SK-N-SH treated with all-trans-retinoic acid at 6 μM for 48 hours (cell line): ENCODE data around the gene PXK.

Experiments
- ATAC-seq: fragments of 200-7000 bp; cut with Tn5 transposase; 3 replicates; pipeline ENCODE4 v1.9.1; 2020; ENCODE audit warnings: mild to moderate bottlenecking, moderate library complexity
- BACH2 ChIP-seq: fragments of 250-450 bp; sonication (Bioruptor Pico); IDR thresholded peaks from 2 replicates; pipeline ENCODE4 v1.9.0; 2021; ENCODE audit warnings: mild to moderate bottlenecking, borderline replicate concordance
- CSDC2 ChIP-seq: fragments of 250-450 bp; sonication (Bioruptor Pico); IDR thresholded peaks from 2 replicates; pipeline ENCODE4 v1.5.0; 2020; ENCODE audit warnings: mild to moderate bottlenecking, moderate library complexity
- CSRNP3 ChIP-seq: fragments of 250-450 bp; sonication (Bioruptor Pico); IDR thresholded peaks from 2 replicates; pipeline ENCODE4 v1.5.1; 2021; ENCODE audit warnings: mild to moderate bottlenecking, moderate library complexity
- ESRRG ChIP-seq: fragments of 250-450 bp; sonication (Bioruptor Pico); IDR thresholded peaks from 2 replicates; pipeline ENCODE4 v1.6.1; 2021; ENCODE audit warnings: mild to moderate bottlenecking
- GLIS3 ChIP-seq: fragments of 250-450 bp; sonication (Bioruptor Pico); IDR thresholded peaks from 2 replicates; pipeline ENCODE4 v1.5.0; 2020; ENCODE audit warnings: mild to moderate bottlenecking, moderate library complexity
- ISL1 ChIP-seq: fragments of 250-450 bp; sonication (Bioruptor Pico); IDR thresholded peaks from 2 replicates; pipeline ENCODE4 v2.1.2; 2022; ENCODE audit warnings: mild to moderate bottlenecking, moderate library complexity
- OSR1 ChIP-seq: fragments of 250-450 bp; sonication (Bioruptor Pico); IDR thresholded peaks from 2 replicates; pipeline ENCODE4 v1.8.0; 2022; ENCODE audit warnings: moderate library complexity, mild to moderate bottlenecking, inconsistent platforms
- PATZ1 ChIP-seq: fragments of 250-450 bp; sonication (Bioruptor Pico); IDR thresholded peaks from 2 replicates; pipeline ENCODE4 v1.8.0; 2020; ENCODE audit warnings: mild to moderate bottlenecking, moderate library complexity, borderline replicate concordance
- PPARA ChIP-seq: fragments of 250-450 bp; sonication (Bioruptor Pico); IDR thresholded peaks from 2 replicates; pipeline ENCODE4 v1.5.0; 2020; ENCODE audit warnings: mild to moderate bottlenecking, borderline replicate concordance
- RARB ChIP-seq: fragments of 250-450 bp; sonication (Bioruptor Pico); IDR thresholded peaks from 2 replicates; pipeline ENCODE4 v1.8.0; 2021; ENCODE audit warnings: mild to moderate bottlenecking, moderate library complexity
- TOX ChIP-seq: fragments of 250-450 bp; sonication (Bioruptor Pico); IDR thresholded peaks from 2 replicates; pipeline ENCODE4 v1.8.0; 2021; ENCODE audit warnings: mild to moderate bottlenecking, moderate library complexity, borderline replicate concordance
- ZFP3 ChIP-seq: fragments of 250-450 bp; sonication (Bioruptor Pico); IDR thresholded peaks from 2 replicates; pipeline ENCODE4 v1.5.0; 2020; ENCODE audit warnings: mild to moderate bottlenecking, moderate library complexity
- ZFP30 ChIP-seq: fragments of 450-650 bp; formaldehyde crosslinking; IDR thresholded peaks from 2 replicates; pipeline ENCODE4 v1.5.0; 2022; ENCODE audit warnings: mild to moderate bottlenecking, moderate library complexity
- ZNF70 ChIP-seq: fragments of 450-650 bp; formaldehyde crosslinking; IDR thresholded peaks from 2 replicates; pipeline ENCODE4 v1.5.0; 2020; ENCODE audit warnings: mild to moderate bottlenecking, moderate library complexity
- TF ChIP-seq, protein P1 (sequence below): fragments of 250-450 bp; sonication (Bioruptor Pico); IDR thresholded peaks from 2 replicates; pipeline ENCODE4 v1.8.0; 2021; ENCODE audit warnings: low read depth, mild to moderate bottlenecking, moderate library complexity, borderline replicate concordance

The PXK gene

DNA sequence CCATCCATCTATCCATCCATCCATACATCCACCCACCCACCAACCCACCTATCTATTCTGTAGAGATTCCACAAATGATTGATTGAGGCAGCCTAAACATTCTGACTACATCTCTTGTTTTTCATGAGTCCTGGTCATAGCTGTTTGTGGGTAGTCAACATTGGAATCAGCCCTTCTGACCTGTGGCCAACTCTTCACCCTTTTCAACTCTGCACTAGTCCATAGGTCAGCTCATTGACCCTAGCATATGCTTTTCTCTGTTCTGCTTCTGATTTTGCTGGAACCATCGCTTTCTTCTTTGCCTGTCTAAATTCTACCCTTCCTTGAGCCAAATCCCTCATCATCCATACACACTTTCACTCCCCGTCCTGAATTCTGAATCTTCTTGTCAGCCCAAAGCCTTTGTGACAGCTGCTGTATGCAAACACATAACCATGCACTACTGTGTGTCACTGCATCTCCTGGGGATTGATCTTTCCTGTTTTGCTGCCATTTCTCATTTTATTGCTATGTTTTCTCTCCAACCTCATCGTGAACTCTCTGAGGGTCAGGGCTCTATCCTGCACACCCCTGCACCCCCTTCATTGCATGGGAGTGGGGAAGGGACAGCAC lies 142.4 kb downstream of the PXK start:
- ATAC-seq, result no peak

More for the DNA sequence above, 142.4 kb downstream of the PXK start:
- TF ChIP-seq CSRNP3, result no peak
- TF ChIP-seq ZFP30 (CRISPR knock-in tag), result no peak
- TF ChIP-seq PATZ1, result no peak
- TF ChIP-seq ZNF70 (CRISPR knock-in tag), result no peak
- no peak for TF ChIP-seq ESRRG
- no peak for TF ChIP-seq PPARA
- TF ChIP-seq TOX, result no peak
- no peak for TF ChIP-seq OSR1 (CRISPR knock-in tag)
- TF ChIP-seq BACH2 (CRISPR knock-in tag), result no peak
- TF ChIP-seq, protein P1, sequence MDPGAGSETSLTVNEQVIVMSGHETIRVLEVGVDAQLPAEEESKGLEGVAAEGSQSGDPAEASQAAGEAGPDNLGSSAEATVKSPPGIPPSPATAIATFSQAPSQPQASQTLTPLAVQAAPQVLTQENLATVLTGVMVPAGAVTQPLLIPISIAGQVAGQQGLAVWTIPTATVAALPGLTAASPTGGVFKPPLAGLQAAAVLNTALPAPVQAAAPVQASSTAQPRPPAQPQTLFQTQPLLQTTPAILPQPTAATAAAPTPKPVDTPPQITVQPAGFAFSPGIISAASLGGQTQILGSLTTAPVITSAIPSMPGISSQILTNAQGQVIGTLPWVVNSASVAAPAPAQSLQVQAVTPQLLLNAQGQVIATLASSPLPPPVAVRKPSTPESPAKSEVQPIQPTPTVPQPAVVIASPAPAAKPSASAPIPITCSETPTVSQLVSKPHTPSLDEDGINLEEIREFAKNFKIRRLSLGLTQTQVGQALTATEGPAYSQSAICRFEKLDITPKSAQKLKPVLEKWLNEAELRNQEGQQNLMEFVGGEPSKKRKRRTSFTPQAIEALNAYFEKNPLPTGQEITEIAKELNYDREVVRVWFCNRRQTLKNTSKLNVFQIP (CRISPR knock-in tag), result no peak
- TF ChIP-seq ISL1, result no peak
- TF ChIP-seq GLIS3 (CRISPR knock-in tag), result no peak
- no peak for TF ChIP-seq RARB (CRISPR knock-in tag)
- TF ChIP-seq ZFP3, result no peak
- TF ChIP-seq CSDC2 (CRISPR knock-in tag), result no peak
